Stimulated activated CD8-positive, alpha-beta memory T cell treated with anti-CD3 and anti-CD28 coated beads, Interleukin-4, amount 100 ng/mL, for 24 hours (primary cell): ENCODE results near the gene PLLP.
"Not testable (repeated sequence)": the region's sequence is repeated elsewhere in the genome, so short reads cannot be mapped to it uniquely, and the experiment has no call there.

ENCODE experiments used
- DNase-seq: peaks from one replicate; pipeline ENCODE4 v3.0.0-alpha.2; 2020; ENCODE audit warnings: low read depth

Gene PLLP

DNA sequence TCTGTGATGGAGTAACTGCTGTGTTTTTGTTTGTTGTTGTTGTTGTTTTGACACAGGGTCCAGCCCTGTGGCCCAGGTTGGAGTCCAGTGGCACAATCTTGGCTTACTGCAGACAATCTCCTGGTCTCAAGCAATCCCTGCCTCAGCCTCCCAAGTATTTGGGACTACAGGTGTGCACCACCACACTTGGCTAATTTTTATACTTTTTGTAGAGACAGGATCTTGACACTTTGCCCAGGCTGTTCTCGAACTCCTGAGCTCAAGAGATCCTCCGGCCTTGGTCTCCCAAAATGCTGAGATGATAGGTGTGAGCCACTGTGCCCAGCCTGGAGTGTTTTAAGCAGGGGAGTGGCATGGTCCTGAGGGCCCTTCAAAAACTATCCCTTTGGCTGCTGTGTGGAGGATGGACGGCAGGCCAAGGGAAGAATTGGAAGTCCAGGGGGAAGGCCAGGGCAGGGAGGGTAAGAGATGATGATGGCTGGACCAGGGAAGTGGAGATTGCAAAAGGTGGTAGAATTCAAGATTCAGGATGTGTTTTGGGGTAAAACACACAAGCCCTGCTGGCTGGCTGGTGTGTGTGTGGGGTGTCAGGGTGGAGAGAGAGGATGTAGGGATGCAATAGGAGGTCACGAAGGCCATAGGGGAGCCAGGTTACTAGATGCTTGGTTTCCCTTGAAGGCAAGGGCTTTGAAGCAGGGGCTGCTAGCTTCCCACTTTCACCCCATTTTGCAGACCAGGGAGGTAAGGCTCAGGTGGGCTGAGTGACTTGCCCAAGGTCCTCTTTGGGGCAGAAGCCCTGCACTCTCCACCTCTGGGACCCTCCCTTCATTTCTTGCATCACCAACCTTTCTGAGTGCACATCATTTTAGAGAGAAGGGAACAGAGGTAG, 18.8 kb upstream of the PLLP start:
- DNase-seq = no peak

- no peak for DNase-seq
Measured at GRCh38 chr16:57301126-57301817, 16.8 kb upstream of the PLLP start.

GRCh38 chr16:57300387-57301125, 16.1 kb upstream of the PLLP start:
- peak; percentile 93 for DNase-seq

- DNase-seq = peak; percentile 56
Measured at GRCh38 chr16:57299719-57300386, 15.4 kb upstream of the PLLP start.

DNA sequence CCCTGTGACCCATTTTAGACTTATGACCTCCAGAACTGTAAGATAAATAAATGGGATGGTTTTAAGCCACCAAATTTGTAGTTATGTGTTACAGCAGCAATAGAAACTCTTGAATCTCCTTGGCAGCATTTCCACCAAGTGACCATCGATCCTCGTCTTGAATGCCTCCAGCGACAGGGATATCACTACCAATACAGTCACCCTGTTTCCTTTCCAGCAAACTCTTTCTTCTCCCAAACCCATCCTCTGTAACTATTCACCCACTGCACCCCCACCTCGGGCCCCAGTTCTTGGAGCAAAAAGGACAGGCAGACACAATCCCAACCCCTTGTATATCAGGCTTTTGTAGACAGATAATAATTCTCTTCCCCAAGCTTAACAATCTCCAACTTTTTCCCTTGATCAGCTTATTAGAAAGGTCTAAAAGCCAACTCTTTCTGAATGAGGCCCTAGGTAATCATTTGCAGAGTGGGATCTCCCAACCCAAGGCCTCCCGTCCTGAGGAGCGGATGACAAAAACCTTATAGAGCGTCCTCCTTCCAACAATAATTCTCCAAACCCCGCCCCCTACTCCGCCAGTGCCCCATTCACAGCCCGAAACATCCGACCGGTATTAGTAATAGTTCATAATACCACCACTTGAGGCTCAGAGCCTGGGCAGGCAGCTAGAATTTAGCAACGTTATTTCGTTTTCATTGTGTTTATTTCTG, 14.7 kb upstream of the PLLP start:
- DNase-seq = no peak

DNA sequence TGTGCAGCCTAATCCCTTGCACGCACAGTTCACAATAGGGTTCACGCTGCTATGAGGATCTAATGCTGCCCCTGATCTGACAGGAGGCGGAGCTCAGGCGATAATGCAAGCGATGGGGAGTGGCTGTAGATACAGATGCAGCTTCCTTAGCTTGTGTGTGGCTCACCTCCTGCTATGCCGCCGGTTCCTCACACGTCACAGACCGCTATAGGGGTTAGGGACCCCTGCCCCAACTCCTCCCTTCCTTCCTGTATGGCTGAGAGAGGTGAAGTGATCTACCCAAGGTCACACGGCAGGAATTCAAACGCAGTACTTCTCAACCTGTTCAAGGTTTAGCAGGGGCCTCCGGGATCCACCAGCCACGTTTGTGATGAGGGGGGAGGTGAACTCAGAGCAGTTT, 13.4 kb upstream of the PLLP start:
- DNase-seq = no peak

- no peak for DNase-seq
Measured at GRCh38 chr16:57289391-57290257, 5.2 kb upstream of the PLLP start.

GRCh38 chr16:57285379-57285778, 907 bp upstream of the PLLP start:
- DNase-seq = no peak

DNA sequence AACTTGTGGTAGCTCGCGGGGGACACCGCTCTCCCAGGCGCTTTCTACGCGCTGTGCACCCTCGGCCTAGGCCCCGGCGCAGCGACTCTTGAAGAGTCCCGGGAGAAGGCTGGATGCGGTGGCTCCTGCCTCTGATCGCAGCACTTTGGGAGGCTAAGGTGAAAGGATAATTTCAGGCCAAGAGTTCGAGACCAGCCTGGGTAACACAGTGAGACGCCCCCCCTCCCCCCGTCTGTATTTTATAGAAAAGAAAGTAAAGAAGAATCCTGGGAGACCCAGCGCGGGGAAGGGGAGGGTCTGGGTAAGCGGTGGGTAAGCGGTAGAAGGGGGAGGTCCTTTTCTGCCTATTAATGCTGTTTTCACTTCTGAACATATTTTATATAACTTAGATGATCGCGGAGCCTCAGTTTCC, 486 bp upstream of the PLLP start:
- DNase-seq = no peak

DNA sequence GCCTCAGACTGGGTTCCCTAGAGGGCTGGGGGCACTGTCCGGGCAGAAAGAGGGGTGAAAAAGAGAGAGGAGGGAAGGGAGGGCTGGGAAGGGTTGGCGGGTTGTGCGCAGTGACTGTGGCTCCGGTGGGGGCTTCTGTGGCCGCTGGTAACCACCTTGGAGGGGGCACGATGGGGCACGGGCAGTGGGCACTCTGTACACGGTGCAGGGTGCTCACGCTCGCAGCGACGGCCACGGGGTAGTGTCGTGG, 588 bp downstream of the PLLP start:
- DNase-seq = no peak

DNA sequence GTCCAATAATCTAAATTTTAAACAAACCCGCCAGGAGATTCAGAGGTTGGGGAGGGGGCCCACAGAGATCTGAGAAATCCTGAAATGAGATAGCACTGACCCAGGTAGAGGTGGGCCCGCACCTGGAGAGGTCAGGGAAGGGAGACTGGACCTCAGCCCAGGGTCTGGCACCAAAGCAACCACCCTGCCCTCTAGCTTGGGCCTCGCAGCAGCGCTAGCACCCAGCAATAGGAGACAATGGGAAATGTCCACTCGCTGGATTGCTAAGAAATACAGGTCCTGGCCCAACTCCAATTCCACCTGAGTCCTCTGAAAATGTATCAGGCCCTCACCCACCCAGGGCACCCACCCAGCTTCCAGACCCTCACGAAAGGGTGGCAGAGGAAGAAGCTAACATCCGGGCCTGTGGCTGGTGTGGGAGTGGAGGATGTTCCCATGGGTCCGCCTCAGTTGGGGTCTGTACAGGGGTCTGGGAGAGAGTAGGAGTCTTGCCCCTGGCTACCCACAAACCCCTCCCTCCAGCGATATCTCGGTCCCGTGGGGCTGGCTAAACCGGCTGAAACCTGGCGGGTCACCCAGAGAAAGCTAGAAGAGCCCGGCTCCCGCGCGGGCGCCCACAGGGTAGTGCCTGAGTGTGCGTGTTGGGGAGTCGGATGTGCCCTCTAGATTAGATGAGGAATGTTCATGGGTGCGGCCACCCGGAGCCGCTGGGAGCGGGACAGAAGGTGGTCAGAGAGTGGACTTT, 1.1 kb downstream of the PLLP start:
- DNase-seq = no peak

DNA sequence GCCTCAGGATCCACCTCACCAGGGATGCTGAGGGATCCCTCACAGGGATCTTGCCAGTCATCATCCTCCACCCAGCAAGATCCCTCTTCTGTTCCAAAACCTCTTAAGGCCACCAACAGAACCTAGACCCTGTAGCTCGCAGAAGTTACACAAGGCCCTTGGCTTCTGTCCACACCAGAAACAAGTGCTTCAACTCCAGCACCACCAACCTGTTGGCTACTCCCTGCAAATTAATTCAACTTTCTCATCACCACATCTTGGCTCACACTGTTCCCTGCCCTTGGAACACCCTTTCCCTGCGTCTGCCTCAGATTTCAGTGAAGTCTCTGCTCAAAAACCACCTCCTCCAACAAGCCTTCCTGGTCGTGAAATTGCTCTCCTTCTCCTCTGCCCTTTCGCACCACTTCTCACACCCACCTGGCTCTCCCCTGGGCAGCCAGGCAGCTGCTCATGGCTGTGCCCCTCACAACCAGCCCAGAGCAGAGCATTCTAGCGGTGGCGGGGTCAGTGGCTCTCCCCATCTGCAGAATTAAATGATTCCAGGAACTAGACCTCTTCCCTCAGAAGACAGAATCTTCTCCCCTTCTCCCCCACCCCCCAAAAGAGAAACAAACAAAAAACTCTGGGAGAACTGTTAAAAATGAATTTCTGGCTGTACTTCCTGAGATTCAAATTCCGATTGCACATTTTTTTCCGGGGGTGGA, 1.8 kb downstream of the PLLP start:
- no peak for DNase-seq

DNA sequence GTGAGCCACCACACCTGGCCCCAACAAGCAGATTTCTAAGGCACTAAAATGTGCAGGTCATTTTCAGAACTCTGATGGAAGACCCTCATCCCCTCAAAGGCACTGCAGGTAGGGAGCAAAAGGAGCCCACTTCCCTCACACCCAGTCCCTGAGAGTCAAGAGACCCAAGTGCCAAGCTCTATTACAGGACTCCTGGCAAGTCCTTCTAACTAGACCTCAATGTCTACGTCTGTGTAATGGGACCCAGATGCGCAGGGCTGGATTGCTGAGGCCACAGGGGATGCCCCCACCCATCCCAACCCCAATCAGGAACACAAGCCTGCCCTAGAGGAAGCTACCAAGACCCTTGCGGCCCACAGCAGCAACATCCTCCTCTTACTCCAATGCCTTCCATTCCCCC, 2.7 kb downstream of the PLLP start:
- no peak for DNase-seq

GRCh38 chr16:57279780-57280638, 4.5 kb downstream of the PLLP start:
- DNase-seq = no peak

GRCh38 chr16:57278494-57278893, 6.0 kb downstream of the PLLP start:
- DNase-seq = no peak

DNA sequence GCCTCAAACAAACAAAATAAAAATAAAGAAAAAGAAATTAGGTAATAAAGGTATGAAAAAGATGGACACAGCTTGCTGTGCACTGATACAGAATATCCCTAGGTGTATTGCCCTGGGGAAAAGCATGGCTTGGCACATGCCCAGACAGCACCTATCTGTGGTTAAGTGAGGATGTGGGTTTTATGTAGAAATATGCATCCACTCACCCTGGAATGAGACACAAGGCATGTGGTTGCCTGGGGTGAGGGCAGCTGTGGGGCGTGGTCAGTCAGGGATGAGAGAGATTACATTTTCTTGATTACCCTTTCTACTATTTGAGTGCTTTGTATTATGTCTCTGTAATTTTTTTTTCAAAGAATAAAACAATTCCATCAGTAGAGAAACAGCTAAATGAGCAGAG, 6.9 kb downstream of the PLLP start:
- no peak for DNase-seq

DNA sequence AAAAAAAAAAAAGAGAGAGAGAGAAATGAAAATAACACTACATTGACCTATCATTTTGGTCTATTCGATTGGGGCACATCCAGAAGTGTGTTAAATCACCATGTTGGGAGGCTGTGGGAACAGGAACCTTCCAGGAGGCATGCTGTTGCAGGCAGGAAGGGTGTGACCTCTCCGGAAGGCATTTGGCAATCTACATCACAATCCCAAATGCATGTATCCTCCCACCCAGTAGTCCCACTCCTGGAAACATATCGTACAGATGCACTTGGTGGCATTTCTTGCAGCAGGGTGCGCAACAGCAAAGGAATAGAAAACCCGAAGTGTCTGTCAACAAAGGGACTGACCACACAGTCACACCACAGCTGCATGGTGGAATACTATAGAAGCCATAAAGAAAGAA, 7.9 kb downstream of the PLLP start:
- no peak for DNase-seq

DNA sequence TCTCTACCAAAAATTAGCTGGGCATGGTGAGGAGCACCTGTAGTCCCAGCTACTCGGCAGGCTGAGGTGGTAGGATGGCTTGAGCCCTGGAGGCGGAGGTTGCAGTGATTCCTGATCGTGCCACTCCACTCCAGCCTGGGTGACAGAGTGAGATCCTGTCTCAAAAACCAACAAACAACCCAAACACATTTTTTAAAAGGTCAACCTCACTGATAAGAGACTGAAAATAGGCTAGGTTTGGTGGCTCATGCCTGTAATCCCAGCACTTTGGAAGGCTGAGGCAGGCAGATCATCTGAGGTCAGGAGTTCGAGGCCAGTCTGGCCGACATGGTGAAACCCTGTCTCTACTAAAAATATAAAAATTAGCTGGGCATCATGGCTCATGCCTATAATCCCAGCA, 8.5 kb downstream of the PLLP start:
- not testable (repeated sequence) for DNase-seq

DNA sequence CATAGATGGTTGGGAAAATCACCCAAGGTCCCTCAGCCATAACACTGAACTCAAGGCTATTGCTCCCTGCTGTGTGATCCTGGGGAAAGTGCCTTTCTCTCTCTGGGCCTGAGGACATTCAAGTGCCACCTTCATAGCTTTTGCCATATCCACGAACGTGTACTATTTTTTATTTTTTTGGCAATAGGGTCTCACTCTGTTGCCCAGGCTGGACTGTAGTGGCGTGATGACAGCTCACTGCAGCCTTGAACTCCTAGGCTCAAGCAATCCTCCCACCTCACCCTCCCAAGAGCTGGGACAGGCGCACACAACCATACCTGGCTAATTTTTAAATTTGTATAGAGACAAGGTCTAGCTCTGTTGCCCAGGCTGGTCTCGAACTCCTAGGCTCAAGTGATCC, 10.6 kb downstream of the PLLP start:
- no peak for DNase-seq
